Measurements from ENCODE around the gene BHLHE41.
A peak's percentile ranks its signal among the peaks of the same experiment; 100 is the strongest.

Gene BHLHE41

DNA sequence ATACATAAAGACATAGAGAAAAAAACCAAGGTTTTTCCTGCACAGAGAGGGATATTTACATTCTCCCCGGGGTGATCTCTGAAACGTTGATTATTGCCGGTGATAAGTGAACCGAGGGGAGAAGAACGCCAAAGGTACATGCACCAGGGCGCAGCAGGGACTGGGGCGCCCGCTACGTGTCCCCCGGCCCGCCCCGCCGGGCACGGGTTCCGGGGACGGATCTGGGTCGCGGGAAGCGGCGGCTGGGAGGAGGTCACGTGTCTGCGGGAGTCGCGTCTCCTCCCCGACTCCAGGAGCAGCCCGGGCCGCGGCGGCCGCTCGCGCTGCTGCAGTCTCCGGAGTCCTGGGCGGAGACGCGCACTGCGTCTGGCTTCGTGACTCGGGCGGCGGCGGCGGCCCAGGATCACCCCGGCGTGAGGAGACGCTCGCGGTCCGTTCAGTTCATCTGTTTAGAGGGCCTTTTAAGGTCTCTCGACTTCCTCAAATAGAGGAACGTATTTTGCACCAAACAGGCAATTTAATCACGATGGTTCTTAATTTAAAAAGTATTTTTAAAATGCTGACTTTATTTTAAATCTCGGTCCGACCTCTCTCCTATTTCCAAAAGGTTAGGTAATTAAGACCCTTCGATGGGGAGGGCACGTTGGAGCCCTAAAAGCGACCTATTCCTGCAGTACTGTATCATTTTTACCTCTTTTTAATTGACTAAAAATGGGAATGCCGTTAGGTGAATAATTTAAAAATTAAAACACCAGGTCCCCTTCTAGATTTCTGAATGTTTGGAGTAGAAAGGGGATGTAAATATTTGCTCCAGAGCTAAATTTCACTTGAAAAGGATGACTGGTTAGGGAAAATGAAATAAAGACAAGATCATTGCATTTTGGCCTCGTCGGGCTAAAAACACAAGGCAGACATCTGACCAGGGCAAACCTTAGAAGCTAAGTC is 1.8 kb upstream of the BHLHE41 start:
- TF ChIP-seq POLR2A (IDR thresholded peaks at IDR 0.05; ENCODE audit: low read depth, low read length): peak; percentile 25; the same call in 1 of the 2 replicates
- DNase-seq (ENCODE audit: insufficient read length, low spot score) (peak; percentile 72), FAIRE-seq (no peak)

DNA sequence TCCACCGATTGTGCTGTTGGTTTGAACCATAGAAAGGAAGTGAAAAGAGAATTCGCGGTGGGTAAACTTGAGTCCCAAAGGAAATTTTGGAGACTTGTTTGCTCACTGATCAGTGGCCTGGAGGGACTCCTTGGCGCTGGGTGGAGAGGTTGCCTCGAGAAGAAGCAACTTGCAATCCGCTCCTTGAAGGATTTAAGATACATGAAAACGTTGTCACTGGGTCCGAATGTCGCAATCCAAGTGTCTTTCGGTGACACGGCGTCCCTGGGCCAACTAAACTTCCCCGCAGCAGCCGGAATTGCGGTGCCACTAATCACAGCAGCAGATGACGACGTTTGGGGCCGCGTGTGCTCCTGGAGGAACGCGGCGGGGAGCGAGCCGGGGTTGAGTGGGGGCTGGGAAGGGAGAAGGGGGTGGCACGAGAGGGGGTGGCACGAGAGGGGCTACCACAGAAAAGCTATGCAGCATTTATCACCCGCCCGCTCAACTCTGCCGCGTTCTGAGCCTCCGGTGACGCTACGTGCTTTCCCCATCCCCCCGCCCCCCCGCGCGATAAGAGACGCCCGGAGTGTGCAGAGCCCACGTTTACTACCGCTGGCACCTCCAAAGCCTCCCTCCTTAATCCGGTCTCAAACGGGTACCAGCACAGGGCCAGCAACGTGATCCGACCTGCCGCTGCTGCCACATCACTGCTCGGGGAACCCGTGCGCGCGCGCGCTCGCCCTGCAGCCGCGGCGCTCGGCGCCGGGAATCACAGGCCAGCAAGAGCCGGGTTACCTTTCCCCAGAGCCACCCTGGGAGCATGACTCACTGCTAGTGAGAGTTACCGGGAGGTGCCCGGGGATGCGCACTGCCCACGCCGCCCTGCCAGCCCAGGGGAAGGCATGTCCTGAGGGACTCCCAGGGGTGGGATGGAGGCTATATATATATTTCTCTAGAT is 833 bp upstream of the BHLHE41 start:
- DNase-seq (ENCODE audit: insufficient read length, low spot score) (peak; percentile 88), FAIRE-seq (peak; percentile 27)
- peak; percentile 43; the same call in 1 of the 2 replicates for TF ChIP-seq POLR2A (IDR thresholded peaks at IDR 0.05; ENCODE audit: low read depth, low read length)

- DNase-seq (ENCODE audit: insufficient read length, low spot score) (no peak), FAIRE-seq (no peak)
- TF ChIP-seq POLR2A (IDR thresholded peaks at IDR 0.05; ENCODE audit: low read depth, low read length): no peak
Measured at GRCh38 chr12:26123482-26123980, 1.3 kb downstream of the BHLHE41 start.

- DNase-seq (ENCODE audit: insufficient read length, low spot score) (peak; percentile 48), FAIRE-seq (no peak)
Measured at GRCh38 chr12:26122681-26123481, 2.0 kb downstream of the BHLHE41 start.

GRCh38 chr12:26122061-26122680 is 2.7 kb downstream of the BHLHE41 start:
- DNase-seq (ENCODE audit: insufficient read length, low spot score) (no peak), FAIRE-seq (no peak)
- TF ChIP-seq POLR2A (IDR thresholded peaks at IDR 0.05; ENCODE audit: low read depth, low read length): no peak

More at GRCh38 chr12:26122681-26123481, 2.0 kb downstream of the BHLHE41 start:
- TF ChIP-seq POLR2A (IDR thresholded peaks at IDR 0.05; ENCODE audit: low read depth, low read length): no peak

DNA sequence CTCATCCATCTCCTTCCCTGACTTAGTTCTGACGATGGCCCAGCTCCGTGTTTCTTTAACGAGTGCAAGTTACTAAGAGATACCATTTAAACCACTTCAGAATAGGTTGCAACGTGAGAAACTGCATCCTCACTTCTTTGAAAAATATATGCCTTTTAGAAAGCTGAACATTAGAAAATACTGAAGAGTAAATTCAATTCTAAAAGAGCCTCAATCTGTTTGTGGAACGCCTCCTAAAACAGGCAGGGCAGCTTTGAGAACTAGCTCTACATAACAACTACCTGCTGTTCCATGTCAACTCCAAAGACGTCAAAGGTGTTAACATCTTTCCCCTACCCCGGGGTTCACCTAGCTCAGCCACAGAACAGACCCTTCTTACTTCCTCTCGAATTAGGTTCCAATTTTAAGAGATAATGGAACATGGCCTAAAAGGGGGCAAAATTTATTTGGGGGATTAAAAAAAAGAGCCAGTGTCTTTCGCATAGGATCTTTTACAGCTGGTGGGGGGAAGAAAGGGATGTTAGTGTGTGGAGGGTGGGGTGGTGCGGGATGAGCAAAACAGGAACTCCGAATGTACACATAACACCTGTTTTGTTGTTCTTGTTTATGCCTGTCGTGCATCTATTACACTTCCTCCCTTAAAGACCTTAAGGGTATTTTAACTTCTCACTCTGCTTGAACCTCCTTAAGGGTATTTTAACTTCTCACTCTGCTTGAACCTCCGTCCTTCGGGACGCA is 3.3 kb downstream of the BHLHE41 start:
- no peak for TF ChIP-seq POLR2A (IDR thresholded peaks at IDR 0.05; ENCODE audit: low read depth, low read length)

DNA sequence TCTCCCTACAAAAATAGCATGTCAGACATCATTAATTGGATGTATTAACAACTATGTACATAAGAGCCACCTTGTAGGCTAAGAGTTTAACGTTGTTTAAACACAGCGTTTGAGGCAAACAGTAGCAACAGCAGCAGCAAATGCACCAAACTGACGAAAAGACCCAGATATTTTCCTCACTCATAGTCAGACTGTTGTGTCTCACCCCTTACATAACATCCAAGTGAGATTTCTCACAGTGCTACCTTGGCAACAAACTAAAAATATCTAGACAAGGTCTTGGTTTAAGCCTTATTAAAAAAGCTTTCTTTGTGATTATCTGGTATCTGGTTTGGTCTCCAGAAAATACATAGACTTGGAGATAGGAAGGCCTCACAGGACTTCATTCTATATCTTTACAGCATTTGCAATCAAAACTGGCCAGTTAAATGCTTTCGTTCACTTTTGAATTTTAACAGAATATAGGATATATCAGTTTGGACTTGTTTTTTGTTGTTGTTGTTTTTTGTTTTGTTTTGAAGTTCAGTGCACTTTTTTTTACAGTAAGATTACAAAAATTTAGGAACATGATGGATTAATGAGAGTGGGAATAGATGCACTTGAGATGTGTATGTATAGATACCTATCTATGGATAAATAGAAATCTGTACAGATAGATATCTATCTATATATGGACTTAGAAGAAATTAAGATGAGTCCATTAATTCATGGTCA is 4.1 kb downstream of the BHLHE41 start:
- no peak for TF ChIP-seq POLR2A (IDR thresholded peaks at IDR 0.05; ENCODE audit: low read depth, low read length)
- FAIRE-seq (no peak), DNase-seq (ENCODE audit: insufficient read length, low spot score) (no peak)

More for the DNA sequence above, 3.3 kb downstream of the BHLHE41 start:
- no peak for DNase-seq (ENCODE audit: insufficient read length, low spot score)
- no peak for FAIRE-seq

- FAIRE-seq (peak; percentile 81), DNase-seq (ENCODE audit: insufficient read length, low spot score) (peak; percentile 23)
- no peak for TF ChIP-seq POLR2A (IDR thresholded peaks at IDR 0.05; ENCODE audit: low read depth, low read length)
Measured at GRCh38 chr12:26119391-26119989, 5.3 kb downstream of the BHLHE41 start.

- no peak for TF ChIP-seq POLR2A (IDR thresholded peaks at IDR 0.05; ENCODE audit: low read depth, low read length)
- no peak for DNase-seq (ENCODE audit: insufficient read length, low spot score)
- FAIRE-seq: no peak
Measured at GRCh38 chr12:26118308-26118707, 6.5 kb downstream of the BHLHE41 start.

GRCh38 chr12:26116829-26117715 is 7.8 kb downstream of the BHLHE41 start:
- FAIRE-seq: no peak
- no peak for TF ChIP-seq POLR2A (IDR thresholded peaks at IDR 0.05; ENCODE audit: low read depth, low read length)
- no peak for DNase-seq (ENCODE audit: insufficient read length, low spot score)
